SW480 (cell line): ENCODE results near the gene MAP2K7.

Experiments
- DNase-seq: peaks from one replicate; pipeline ENCODE4 v3.0.0-alpha.2; 2016; ENCODE audit warnings: low spot score

The MAP2K7 gene

DNA sequence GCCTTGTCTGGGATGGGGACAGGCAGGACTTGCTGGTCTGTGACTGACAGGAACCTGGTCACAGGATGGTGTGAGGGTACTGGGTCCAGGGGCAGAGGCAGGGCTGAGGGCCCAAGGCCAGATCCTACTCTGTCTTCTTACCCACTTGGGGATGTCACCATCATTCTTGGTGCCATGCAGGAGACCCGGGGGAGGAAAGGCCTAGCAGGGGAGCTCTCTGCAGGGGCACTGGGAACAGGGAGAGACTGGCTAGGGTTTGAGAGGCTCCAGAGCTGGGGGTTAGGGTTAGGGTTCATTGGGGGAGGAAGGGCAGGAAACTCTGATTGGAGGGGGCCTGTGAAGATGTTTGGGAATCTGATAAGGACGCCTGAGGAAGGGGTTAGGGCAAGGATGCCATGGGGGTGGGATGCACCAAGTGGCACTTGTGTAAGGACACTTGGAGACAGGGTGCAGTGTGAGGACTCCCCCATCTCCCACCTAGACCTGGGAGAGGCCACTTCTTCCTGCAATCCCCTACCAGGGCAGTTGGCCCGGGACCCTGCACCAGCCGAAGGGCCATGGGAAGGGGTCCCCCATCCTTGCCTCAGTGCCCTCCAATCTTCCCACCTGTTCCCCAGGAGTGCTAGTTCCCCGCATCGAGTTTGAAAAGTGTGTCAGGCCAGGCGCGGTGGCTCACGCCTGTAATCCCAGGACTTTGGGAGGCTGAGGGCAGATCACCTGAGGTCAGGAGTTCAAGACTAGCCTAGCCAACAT, 36.4 kb upstream of the MAP2K7 start:
- no peak for DNase-seq

DNA sequence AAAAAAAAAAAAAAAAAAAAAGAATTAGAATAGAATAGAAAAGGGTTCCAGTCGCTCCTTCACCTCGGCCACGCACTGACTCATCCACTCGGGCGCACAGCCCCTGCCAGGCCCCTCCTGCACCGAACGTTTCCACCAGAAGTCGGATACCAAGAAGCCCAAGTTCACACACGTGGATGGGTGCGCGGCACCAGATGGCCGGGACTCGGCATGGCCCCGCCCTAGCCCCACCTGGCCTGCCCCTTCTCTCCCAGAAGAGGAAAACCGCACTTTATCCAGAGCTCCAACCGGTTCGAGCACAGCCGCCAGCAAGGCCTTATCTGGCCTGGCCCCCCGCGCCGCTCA, 35.4 kb upstream of the MAP2K7 start:
- peak; percentile 69 for DNase-seq

- DNase-seq = peak; percentile 93
Measured at GRCh38 chr19:7868671-7869452, 34.8 kb upstream of the MAP2K7 start.

- DNase-seq = peak; percentile 53
Measured at GRCh38 chr19:7869453-7869909, 34.2 kb upstream of the MAP2K7 start.

- peak; percentile 82 for DNase-seq
Measured at GRCh38 chr19:7869910-7870511, 33.7 kb upstream of the MAP2K7 start.

GRCh38 chr19:7870571-7871436, 32.9 kb upstream of the MAP2K7 start:
- DNase-seq = peak; percentile 95

- peak; percentile 95 for DNase-seq
Measured at GRCh38 chr19:7871437-7872305, 32.0 kb upstream of the MAP2K7 start.

- DNase-seq = no peak
Measured at GRCh38 chr19:7872306-7873204, 31.1 kb upstream of the MAP2K7 start.

- DNase-seq = no peak
Measured at GRCh38 chr19:7873304-7874075, 30.2 kb upstream of the MAP2K7 start.

DNA sequence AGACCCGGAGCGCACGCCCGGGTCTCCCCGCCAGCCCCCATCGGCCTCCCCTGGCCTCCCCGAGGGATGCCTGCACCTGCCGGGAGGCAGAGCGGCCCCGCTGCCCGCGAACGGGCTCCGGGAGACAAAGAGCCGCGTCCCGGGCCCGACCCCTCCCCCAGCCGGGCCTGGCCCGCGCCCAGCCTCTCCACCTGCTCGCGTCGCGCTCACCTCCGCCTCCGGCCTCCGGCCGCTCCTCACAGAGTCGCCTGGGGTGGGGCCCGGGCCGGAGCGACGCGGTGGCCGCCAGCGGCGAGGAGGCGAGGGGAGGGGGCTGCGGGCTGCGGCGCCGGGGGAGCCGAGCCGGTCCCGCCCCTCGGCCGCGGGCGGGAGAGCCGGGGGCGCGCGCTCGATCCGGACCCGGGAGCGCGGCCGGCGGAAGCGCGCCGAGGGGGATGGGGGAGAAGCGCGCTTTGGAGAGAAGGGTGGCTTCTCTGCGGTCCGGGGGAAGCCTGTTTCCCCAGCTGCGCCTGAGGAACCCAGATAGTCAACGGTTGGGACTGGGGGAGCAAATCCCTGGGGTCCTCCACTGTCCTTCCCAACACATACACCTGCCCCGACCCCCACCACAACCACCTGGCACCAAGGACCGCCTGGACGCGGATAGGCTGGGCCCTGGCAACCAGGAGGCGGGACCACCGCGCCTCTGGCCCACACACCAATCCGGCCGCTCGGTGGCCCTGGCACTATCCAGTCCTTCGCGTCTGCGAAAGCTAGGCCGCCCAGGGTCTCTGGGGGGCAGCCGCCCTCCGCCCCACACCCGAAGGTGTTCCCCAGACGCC, 29.4 kb upstream of the MAP2K7 start, which contains the start of gene PRR36:
Gene PRR36, minus strand, starts transcription at position 315 of the 821 bp plus-strand sequence. CDS start 701 bp downstream, outside the sequence.
- DNase-seq = peak; percentile 71

GRCh38 chr19:7874897-7875273, 28.8 kb upstream of the MAP2K7 start:
- DNase-seq = no peak

DNA sequence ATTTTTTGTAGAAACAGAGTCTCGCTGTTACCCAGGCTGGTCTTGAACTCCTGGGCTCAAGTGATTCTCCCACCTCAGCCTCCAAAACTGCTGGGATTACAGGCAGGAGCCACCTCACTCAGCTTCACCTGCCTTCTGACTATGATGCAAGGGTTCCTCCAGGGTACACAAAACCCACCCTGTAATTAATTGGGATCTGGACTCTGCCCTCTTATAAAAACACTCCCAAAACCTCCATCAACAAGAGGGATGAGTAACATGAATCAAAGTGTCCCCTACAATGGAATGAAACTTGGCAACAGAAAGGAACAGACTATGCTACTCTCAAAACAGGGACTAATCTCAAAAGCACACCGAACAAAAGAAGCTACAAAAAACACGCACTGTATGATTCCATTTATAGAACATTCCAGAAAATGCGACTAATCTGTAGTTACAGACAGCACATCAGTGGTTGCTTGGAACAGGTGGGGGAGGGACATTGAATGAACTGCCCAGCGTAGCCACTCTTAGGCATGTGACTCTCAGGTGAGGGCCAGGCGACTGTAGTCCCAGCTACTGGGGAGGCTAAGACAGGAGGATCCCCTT, 26.3 kb upstream of the MAP2K7 start:
- DNase-seq = peak; percentile 65

GRCh38 chr19:7879111-7879807, 24.4 kb upstream of the MAP2K7 start:
- DNase-seq = no peak

GRCh38 chr19:7879836-7880235, 23.8 kb upstream of the MAP2K7 start:
- DNase-seq = peak; percentile 52

DNA sequence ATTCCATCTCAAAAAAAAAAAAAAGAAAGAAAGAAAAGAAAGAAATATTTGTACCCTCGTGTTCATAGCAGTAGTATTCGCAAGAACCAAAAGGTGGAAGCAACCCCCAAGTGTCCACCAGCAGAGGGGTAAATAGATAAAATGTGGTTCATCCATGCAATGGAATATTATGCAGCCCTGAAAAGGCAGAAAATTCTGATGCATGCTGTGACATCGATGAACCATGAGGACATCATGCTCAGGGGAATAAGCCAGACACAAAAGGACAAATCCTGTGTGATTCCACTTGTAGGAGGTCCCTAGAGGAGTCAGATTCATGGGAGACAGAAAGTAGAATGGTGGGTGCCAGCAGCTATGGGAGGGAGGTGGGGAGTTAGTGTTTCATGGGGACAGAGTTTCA, 21.8 kb upstream of the MAP2K7 start:
- DNase-seq = no peak

- no peak for DNase-seq
Measured at GRCh38 chr19:7883105-7883504, 20.6 kb upstream of the MAP2K7 start.
